ENCODE results near the gene DAB1.
A peak's percentile ranks its signal among the peaks of the same experiment; 100 is the strongest.

DAB1 gene

DNA sequence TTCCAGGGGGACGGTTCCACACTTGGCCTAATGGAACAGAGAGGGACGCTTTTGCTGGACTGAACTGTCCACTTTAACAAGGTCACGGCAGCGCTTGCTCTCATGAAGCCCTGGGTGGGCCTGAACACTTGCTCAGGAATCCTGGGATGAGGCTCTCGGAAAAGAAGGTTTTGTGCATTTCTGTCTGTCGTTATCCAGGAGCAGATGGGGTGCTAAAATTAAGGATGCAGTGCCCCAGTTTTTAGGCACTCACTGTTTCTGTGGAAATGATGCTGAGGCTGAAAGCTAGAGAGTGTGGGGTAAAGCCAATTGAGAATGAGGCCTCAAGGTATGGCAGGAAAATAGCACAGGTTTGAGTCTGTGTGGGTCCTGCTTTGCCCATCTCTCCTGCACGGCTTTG is 111.0 kb downstream of the DAB1 start:
- ATAC-seq, result no peak

DNA sequence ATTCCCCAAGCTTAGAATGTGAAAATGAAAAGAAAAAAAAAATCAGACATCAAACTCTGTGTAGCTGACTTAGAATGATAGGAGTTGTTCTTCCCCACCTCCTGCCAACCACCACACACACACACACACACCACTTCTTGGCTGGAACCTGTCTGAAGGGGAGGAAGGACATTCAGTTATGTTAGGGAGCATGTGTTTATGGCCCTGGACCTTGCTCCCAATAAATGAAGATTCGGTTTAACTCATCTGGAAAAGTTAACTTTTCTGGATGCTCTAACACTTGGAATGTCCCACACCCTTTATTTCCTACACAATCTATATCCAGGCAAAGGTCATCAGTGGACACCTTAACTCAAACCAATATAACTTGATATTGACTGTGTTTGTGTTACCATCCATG is 112.4 kb downstream of the DAB1 start:
- ATAC-seq, result no peak

DNA sequence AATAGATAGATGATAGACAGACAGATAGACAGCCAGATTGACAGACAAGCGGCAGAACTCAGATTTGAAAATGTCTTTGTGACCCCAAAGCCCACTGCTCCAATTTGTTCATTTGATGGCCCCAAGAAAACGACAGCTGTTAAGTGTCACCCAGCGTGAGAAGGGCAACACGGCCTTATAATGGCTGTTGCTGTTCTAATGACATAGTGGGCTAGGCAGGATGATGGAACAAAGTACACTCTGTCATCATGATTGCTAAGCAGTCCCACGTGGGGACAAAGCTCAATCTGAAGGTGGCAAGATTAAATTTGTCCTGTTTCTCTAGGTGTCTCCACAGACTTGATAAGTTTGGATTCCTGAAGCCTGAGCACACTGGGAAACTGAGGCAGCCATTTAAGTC is 112.9 kb downstream of the DAB1 start:
- no peak for ATAC-seq

DNA sequence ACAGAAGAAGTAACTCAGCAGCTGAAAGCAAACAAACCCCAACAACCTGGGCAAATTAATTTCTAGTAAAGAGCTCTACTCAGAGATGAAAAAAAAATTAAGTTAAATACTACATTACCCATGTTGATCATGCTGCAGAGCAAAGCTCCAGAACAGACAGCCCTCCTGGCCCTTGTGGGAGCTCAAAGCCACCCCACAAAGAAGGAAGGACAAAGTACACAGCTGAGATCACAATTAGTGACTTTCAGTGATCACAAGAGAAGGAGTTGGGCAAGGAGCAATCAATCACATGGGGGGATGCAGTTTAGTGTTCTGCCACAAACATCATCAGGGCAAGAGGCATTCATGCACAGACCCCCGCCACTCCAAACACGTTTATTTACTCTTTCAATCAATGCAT is 114.2 kb downstream of the DAB1 start:
- ATAC-seq, result no peak

DNA sequence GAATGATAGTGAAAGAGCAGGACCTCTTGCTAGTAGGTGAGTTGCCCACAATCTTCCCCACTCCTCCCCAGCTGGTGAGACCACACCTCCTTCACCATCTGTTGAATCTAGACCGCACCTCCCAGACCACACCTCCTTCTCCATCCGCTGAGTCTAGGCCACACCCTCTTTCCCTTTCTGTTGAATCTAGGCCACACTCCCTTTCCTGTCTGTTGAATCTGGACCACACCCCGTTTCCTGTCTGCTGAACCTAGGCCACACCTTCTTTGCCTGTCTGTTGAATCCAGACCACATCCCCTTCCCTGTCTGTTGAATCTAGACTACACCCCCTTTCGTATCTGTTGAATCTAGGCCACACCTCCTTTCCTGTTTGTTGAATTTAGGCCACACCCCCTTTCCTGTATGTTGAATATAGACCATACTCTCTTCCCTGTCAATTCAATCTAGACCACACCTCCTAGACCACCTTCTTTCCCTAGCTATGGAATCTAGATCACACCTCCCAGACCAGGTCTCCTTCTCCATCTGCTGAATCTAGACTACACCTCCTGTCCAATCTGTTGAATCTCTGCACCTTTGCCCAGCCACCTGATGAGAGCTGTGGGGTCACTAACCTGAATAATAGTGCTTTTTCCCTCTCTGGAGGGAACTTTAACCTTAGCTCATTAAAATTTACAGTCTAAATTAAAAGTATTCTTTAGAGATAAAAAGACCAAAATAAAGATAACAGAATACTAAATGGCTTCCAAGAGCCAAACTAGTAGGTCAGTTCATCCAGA is 116.3 kb downstream of the DAB1 start:
- peak; percentile 79 to 84 for ATAC-seq

DNA sequence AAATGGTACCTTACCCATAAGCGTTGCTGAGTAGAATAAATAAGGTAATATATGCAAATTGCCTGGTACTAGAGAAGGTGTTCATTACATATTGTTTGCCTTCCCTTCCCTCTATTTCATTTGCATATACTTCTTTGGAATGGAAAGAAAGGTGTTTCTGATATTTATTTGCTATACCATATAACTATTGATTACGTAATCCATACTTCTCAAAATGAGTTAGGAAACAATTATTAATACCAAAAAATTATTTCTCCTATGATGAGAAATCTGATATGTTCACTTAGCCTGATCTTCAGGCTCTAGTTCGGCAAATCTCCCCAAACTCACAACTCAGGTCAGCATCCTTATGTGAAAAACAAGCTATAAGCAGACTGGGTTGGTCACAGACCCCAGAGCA is 119.3 kb downstream of the DAB1 start:
- no peak for ATAC-seq

DNA sequence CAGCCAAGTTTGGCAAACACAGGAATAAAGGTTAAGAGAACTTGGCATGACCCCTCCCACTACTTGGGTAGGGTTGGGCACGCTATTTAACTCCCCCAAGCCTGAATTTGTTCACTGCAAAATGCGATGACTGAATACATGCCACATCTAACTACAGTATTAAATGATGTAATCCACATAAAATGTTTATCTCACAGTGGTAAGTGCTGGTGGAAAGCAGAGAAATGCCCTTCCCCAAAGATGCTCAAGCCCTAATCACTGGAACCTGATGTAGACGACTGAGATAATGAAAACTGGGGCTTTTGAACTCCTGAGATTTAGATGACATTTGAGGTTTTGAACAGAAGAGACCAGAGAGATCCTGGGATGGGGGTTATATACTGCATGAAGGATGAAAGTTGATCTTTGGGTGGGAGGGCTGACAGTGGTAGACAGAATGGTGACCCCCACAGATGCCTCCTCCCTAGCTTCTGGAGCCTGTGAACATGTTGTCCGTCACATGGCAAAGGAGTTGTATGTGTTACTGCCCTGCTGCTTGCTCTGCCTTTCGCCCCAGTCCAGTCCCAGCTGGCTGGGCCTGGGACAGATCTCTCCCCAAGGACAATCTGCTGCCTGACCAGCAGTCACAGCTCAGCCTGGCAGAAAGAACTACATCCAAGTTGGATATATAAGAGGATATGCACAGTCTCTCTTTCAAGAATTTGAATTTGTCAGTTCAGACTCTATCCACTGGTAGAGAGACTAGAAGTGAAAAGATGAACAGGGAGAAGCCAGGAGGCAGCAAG is 120.9 kb downstream of the DAB1 start:
- no peak for ATAC-seq

DNA sequence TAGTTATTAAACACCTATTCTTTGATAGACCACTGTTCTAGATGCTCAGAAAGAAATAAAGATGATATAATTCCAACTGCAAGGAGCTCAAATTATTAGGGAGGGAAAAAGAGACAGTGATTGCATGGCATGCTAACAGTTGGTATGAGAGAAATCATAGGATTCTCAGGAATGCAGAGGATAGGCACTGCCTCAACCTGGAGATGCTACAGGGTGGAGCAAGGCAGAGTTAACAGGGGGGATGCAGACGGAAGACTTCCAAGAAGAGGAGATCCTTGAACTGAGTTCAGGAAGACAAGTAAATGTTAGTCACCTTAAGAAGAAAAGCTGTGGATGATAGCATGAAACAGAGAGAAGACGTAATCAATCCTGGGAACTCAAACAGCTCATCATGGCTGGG is 123.7 kb downstream of the DAB1 start:
- ATAC-seq, result no peak

DNA sequence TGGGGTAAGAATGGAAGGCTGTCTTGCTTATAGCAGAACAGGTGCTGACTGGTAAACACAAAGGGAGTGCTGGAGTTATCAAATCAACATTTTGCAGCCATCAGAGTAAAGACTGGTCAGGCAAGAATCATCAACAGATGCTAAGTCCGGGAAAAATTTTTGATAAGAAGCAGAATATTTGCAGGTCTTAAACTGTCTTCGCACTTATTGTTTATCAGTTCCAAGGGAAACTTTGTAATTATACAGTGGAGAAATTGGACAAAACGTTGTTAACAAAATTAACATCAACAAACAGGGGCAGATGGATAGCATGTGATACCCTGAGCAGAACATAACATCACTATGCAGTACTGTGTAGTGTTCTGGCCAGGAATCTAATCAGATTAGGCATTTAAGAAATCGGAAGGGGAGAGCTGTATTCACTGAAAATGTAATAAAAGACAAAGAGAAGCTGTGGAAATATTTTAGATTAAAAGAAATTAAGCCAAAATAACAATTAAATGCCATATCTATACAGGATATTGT is 127.1 kb downstream of the DAB1 start:
- ATAC-seq, result no peak

DNA sequence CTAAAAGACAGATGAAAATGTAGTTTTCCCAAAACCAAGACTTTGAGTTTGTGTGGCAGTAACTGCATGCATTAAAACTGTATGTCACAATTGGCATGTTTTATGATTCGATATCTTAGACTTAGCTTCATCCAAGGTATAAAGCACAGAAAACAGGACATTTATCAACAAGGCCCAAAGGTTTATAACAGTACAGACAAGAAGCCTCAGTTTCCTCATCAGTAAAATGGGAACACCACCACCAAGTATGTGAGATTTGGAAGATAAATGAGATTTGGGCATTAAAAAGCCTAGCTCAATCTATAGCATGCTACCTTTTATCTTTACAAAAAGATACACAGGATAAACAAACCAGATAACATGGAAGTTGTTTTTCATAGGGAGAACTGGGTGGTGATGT is 128.5 kb downstream of the DAB1 start:
- ATAC-seq, result no peak

DNA sequence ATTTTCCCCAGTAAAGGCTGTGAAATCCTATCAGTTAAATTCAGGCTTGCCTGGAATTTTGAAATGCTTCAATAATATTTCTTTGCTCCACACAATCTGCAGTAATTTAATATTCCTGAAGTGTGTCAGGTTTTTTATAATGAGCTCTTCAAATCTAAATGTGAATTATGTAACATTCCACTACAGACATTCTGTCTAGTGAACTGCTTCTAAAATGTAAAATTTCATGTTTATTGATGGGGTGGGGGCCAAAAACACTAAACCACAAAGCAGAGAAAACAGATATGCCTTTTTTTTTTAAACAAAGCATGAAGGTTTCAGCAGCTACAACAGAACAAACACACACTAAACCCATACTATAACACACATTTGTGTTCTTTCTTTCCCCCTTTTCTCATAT is 129.7 kb downstream of the DAB1 start:
- no peak for ATAC-seq

DNA sequence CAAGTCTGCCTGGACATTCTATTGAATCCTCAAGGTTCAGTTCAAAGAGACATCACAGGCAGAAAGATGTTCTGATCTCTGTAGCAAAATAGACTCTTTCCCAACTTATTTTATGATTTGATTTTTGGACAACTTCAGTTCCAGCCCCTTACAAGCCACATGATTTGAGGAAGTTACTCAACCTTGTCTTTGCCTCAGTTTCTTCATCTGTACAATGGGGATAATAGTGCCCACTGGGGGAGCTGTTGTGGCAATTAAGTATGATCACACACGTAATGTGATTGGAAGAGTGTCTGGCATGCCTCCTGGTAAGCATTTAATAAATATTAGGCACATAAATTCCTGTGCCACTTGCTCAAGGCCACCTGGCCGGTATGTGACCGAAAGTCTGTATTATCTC is 130.6 kb downstream of the DAB1 start:
- no peak for ATAC-seq

DNA sequence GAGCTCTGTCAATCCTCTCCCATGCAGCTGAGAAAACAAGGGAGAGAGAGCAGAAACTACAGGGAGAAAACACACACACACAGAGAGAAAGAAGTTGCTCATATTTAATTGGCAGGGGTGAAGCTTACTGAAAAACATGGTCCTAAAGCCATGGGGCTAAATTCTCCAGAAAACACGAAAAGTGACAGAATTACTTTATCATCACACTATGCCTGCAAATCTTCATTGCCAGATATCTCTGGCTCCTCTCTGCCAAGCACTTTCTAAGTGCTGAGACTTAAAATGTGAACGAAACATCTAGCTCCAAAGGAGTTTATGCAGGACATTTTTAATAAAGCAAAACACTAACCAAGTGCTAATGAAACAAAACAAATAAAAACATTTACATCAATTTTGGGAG is 134.1 kb downstream of the DAB1 start:
- no peak for ATAC-seq

DNA sequence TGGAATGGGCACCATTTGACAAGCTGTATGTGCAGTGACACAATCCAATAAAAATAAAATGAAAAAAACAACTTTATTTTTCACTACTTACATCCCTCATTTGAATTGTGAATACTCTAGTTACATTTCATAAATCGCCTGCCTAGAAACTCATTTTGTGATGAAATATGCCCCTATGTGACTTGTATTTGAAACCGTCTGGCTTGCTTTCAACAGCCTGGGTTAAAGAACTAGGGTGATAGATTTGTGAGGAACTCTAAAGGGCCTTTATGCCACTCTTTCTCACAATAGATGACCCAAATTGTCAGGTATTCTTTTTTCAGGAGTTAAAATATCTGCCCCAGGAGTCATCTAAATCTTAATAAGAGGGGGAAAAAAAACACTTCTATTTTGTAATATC is 137.9 kb downstream of the DAB1 start:
- ATAC-seq, result no peak

DNA sequence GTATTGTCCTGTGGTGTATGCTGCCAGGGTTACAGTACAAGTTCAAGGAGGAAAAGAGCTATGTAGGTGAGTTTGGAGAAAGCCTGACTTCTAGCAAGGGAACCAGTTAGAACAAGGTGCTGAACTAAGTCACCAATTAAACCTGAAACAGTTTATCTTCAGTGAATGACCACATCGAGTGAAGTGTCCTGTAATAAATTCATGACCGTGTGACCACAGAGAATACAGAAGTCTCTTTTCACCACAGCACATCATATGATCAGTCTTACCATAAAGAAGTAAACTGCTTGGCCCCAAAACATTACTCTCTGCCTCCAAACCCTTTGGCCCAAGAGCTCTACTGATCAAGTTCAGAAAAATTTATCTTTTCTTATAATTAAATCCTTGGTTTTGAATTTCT is 141.4 kb downstream of the DAB1 start:
- no peak for ATAC-seq

DNA sequence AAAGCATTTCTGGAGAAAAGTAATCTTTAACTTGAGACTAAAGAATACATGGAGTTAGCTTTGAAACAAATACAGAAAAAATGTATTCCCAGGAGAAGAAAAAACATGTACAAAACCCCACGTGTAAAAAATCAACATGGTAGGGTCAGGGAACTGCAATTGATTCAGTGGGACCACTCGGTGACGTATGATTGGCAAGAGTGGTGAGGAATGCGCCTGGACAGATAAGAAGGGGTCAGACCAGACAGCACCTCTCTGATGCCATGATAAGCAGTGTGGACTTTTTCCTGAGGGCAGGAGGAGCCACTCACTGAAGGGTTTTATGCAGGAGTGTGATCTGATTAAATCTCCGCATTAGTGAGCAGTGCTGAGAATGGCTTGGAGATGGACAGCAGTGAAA is 142.5 kb downstream of the DAB1 start:
- no peak for ATAC-seq

DNA sequence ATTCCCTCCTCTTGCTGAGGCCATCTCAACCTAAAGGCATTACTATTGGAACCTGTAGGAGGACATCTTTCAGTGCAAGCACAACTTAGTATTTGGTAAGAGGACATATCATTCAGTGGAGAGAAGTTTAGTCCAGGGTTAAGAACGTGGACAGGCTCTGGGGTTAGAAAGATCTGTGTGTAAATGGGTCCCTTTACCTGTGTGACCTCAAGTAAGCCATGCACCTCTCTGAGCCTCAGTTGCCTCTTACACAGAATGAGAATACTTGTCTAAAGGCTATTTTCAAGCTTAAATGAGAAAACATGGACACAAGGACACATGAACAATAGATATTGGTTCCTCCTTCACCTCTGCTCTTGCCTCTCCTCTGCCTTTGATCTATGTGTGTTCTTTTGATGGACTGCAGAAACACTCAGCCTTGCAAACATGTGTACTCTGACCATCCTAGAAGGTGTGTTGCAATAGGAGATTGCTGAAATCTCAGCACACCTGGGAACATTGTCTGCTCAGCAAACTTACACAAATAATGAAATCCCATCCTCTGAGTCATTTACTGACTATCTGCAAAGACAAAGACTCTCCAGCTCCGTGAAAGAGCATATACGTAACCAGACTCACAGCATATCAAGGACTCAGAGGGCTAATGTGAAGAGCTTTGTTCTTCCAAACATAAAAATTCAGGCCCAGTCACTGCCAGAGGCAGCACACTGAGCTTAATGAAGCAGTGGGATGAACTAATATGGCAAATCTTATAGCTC is 143.8 kb downstream of the DAB1 start:
- ATAC-seq, result no peak

DNA sequence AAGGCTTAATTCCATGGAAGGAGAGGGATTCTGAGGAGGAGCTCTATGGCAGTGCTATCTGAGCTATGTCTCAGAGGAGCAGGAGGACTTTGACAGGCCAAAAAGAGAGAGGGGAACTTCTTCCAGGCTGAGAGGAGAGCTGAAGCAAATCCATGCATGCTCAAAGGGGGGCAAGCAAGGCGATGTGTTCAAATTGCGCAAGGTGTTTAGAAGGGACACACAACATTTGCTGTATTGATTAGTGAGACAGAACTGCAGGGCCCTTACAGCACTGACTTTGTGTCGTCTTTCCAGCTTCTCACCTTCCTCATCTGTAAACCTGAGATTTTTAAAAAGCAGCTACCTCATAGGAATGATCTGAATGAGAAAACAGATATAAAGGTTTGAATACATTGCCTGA is 145.3 kb downstream of the DAB1 start:
- no peak for ATAC-seq

DNA sequence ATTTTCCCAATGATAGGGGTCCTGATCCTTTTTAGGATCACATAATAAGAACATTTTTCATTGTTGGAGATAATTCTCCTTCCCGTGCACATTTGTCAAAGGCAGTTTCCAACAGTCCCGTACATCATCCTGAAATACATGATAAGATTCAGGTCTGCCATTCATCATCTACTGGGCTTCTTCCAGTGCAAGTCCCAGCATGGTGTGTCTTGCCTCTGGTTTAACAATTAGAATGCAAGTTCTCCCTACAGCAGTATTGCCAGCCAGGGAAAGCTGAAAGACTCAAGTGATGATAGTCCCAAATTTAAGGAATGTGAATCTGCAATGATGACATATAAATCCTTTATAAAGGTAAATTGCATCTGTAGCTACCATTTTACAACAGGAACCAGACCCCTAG is 146.2 kb downstream of the DAB1 start:
- no peak for ATAC-seq

DNA sequence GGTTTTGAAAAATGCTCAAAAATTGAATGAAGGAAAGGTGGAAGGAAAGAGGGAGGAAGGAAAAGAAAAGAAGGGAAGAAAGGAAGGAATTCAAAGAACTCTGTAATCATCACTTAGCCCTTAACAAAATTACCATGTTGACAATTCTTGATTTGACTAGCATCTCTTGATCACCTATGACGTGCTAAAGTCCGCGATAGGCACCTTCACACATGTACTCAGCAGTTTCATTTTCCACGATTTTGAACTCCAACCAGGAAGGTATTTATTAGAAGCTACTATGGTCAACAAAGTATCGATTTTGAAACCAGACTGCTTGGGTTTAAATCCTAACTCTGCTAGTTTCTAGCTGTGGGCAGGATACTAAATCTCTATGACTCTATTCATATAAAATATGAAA is 146.9 kb downstream of the DAB1 start:
- ATAC-seq, result no peak

DNA sequence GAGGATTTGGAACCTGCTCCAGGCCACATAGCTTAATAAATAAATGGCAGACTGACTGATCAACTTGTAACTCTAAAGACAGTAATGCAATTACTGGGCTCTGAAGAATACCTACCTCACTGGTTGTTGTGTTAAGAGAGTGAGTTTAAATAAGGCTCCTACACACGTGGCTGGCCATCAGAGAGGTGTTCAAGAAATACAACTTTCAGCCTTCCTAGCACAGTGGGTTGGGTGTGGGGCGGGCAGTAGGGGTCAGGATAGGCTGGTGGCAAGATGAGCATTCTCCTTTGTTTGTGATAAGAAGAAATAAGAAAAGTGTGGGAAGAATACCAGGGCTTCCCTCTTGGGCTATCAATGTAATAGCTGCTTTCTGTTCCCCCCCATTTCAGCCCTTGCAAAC is 151.3 kb downstream of the DAB1 start:
- no peak for ATAC-seq

DNA sequence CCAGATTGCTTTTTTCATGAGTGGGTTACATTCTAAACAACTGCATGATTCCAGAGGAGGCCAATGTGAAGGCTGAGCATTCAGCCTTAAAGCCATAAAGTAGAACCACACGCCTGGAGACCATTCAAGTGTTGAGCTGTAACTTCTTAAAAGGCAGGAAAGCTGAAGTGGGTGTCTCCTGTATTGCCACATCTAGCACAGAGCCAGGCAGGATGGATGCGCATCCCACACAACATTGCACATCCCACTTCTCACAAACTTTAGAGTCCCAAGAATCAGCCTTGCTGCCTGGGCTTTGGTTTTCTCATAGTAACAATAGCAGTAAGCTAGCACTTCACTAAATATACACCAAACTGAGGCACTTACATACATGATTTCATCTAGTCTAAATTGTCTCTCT is 151.7 kb downstream of the DAB1 start:
- ATAC-seq, result no peak

DNA sequence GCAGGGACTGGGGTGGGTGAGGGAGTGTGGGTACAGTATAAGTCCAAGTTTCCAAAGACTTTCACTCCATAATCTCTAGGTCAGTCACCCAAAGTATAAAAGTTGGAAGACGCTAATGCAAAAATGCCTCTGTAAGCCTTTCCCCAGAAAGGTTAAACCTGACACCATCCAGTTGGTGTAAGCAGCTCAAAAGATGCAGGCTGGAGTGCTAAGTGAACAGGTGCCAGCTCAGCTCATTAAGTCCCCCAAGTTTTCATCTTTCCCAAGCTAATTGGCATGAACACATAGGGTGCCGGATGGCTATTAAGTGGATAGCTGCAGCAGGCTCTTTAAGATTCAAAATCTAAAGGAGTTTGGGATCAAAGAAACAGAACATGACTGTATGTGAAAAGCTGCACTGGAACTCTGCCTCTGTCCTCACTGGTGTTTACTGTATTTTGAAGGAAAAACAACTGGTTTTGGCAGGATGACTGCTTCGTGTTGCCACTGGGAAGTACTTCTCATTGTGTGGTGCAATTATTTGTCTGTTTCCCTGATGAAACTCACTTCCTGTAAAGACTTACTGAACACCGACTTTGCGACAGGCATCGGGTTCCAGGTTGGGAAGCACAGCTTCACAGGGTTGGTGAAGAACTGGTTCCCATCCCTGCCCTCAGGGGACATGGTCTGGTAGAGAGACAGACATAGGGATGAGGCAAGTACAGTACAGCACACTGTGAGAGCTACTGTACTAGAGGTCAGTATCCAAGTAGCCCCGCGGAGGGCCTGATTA is 152.7 kb downstream of the DAB1 start:
- ATAC-seq, result no peak
